RWPE1 (cell line): ENCODE results near the gene FNDC3A.
"Not testable (repeated sequence)": the region's sequence is repeated elsewhere in the genome, so short reads cannot be mapped to it uniquely, and the experiment has no call there.

Source experiments
- CTCF ChIA-PET: fragments of 350-600 bp; sonication (Branson Sonifier 250); formaldehyde crosslinking; extraction: SDS; loops from one replicate; lab custom pipeline; 2021; lab: Yijun Ruan, JAX
- POLR2A ChIA-PET: fragments of 400-600 bp; formaldehyde crosslinking; extraction: SDS; loops from one replicate; lab custom pipeline; 2020; ENCODE audit warnings: antibody characterized with exemption; ENCODE audit not compliant: low non-redundant PET; lab: Yijun Ruan, JAX
- DNase-seq: peaks from one replicate; pipeline ENCODE4 v3.0.0; 2012; ENCODE audit warnings: low spot score
- H3K27ac ChIP-seq: fragments of 450-650 bp; 2 replicates; pipeline ENCODE4 v1.5.1; 2017
- CTCF ChIP-seq: fragments of 450-650 bp; conservative IDR thresholded peaks from 2 replicates; pipeline ENCODE4 v1.5.1; 2017; ENCODE audit warnings: low read depth, mild to moderate bottlenecking

FNDC3A gene

GRCh38 chr13:49113526-49114286 is 138.0 kb downstream of the FNDC3A start:
- ChIA-PET CTCF (no interaction called here), POLR2A (no interaction called here)
- no peak overlapping the region for H3K27ac ChIP-seq
- DNase-seq: peak; percentile 55
- TF ChIP-seq CTCF: no peak

- ChIA-PET CTCF (no interaction called here), POLR2A (no interaction called here)
- DNase-seq: no peak
- no peak for TF ChIP-seq CTCF
- H3K27ac ChIP-seq: no peak overlapping the region
These were observed 141.2 kb downstream of the FNDC3A start for GRCh38 chr13:49116873-49117272.

GRCh38 chr13:49118455-49118854 is 142.7 kb downstream of the FNDC3A start:
- DNase-seq, POLR2A ChIA-PET, H3K27ac ChIP-seq, CTCF ChIA-PET: not testable (repeated sequence)

- H3K27ac ChIP-seq: no peak overlapping the region
- ChIA-PET POLR2A (no interaction called here), CTCF (no interaction called here)
- no peak for TF ChIP-seq CTCF
- no peak for DNase-seq
These were observed 149.1 kb downstream of the FNDC3A start for GRCh38 chr13:49124693-49125304.

GRCh38 chr13:49125964-49126524 is 150.3 kb downstream of the FNDC3A start:
- H3K27ac ChIP-seq: no peak overlapping the region
- TF ChIP-seq CTCF: no peak
- no peak for DNase-seq
- POLR2A ChIA-PET: no interaction called here
- CTCF ChIA-PET: no interaction called here

- no peak overlapping the region for H3K27ac ChIP-seq
- CTCF ChIA-PET: no interaction called here
- TF ChIP-seq CTCF: no peak
- POLR2A ChIA-PET: no interaction called here
- no peak for DNase-seq
These were observed 156.8 kb downstream of the FNDC3A start for GRCh38 chr13:49132479-49133002.

- TF ChIP-seq CTCF: no peak
- POLR2A ChIA-PET: no interaction called here
- H3K27ac ChIP-seq: no peak overlapping the region
- CTCF ChIA-PET: no interaction called here
- no peak for DNase-seq
These were observed 158.6 kb downstream of the FNDC3A start for GRCh38 chr13:49134305-49134704.

GRCh38 chr13:49137138-49137643 is 161.5 kb downstream of the FNDC3A start:
- H3K27ac ChIP-seq, POLR2A ChIA-PET, DNase-seq: not testable (repeated sequence)
- CTCF ChIA-PET: interaction anchor here (0.6 kb wide), 1 partner anchor 160 kb away, joined by 4 read pairs; no protein-coding TSS in a partner anchor
